OCI-LY3 (cell line): ENCODE results near the gene S1PR4.
"Not testable (repeated sequence)": the region's sequence is repeated elsewhere in the genome, so short reads cannot be mapped to it uniquely, and the experiment has no call there.

Source experiments
- H2AFZ ChIP-seq: fragments of 200-600, 300-600 bp; shearing (Covaris generic); 2 replicates; pipeline ENCODE4 v1.6.0; 2014; ENCODE audit warnings: antibody characterized with exemption, low read depth, low read length
- H3K27ac ChIP-seq: fragments of 200-600, 300-600 bp; sonication (generic); 2 replicates; pipeline ENCODE4 v1.5.1; 2014; ENCODE audit warnings: mild to moderate bottlenecking, low read length, moderate library complexity, mixed read lengths
- H3K27me3 ChIP-seq: fragments of 200-600, 300-600 bp; sonication (generic); 2 replicates; pipeline ENCODE4 v1.6.1; 2014; ENCODE audit warnings: low read depth, low read length, mixed read lengths
- H3K36me3 ChIP-seq: fragments of 200-600, 300-600 bp; sonication (generic); replicated peaks from 2 replicates; pipeline ENCODE3; 2014; ENCODE audit warnings: low read depth, low read length, mixed read lengths
- H3K4me1 ChIP-seq: fragments of 300-600, 200-600 bp; sonication (generic); 2 replicates; pipeline ENCODE4 v1.6.1; 2014; ENCODE audit warnings: low read length, mixed read lengths
- H3K4me2 ChIP-seq: fragments of 200-600, 300-600 bp; sonication (generic); 2 replicates; pipeline ENCODE4 v1.6.1; 2014; ENCODE audit warnings: low read length, mixed read lengths
- H3K4me3 ChIP-seq: fragments of 300-600, 200-600 bp; sonication (generic); 2 replicates; pipeline ENCODE4 v1.5.1; 2014; ENCODE audit warnings: antibody characterized with exemption, mild to moderate bottlenecking, low read length, moderate library complexity
- H3K79me2 ChIP-seq: fragments of 300-600, 200-600 bp; shearing (Covaris generic); 2 replicates; pipeline ENCODE4 v1.6.1; 2014; ENCODE audit warnings: mild to moderate bottlenecking, low read length, mixed read lengths
- H3K9ac ChIP-seq: fragments of 300-600, 200-600 bp; shearing (Covaris generic); 2 replicates; pipeline ENCODE4 v1.6.0; 2014; ENCODE audit warnings: mild to moderate bottlenecking, low read length, moderate library complexity
- H3K9me3 ChIP-seq: fragments of 200-600, 300-600 bp; shearing (Covaris generic); 2 replicates; pipeline ENCODE4 v1.6.1; 2014; ENCODE audit warnings: low read length, mixed read lengths; ENCODE audit not compliant: insufficient read depth
- H4K20me1 ChIP-seq: fragments of 200-600, 300-600 bp; sonication (generic); 2 replicates; pipeline ENCODE4 v1.6.1; 2016; ENCODE audit warnings: low read length, mixed read lengths; ENCODE audit not compliant: insufficient read depth
- EZH2phosphoT487 ChIP-seq: fragments of 200-600 bp; shearing (Covaris generic); IDR thresholded peaks from 2 replicates; pipeline ENCODE4 v1.6.1; 2018; ENCODE audit warnings: antibody characterized with exemption, mixed run types, low read depth
- TF ChIP-seq, protein P1 (sequence below): fragments of 200-600, 300-600 bp; sonication (generic); IDR thresholded peaks from 2 replicates; pipeline ENCODE4 v1.5.1; 2014; ENCODE audit warnings: antibody characterized with exemption, low read length, low read depth

S1PR4 gene

DNA sequence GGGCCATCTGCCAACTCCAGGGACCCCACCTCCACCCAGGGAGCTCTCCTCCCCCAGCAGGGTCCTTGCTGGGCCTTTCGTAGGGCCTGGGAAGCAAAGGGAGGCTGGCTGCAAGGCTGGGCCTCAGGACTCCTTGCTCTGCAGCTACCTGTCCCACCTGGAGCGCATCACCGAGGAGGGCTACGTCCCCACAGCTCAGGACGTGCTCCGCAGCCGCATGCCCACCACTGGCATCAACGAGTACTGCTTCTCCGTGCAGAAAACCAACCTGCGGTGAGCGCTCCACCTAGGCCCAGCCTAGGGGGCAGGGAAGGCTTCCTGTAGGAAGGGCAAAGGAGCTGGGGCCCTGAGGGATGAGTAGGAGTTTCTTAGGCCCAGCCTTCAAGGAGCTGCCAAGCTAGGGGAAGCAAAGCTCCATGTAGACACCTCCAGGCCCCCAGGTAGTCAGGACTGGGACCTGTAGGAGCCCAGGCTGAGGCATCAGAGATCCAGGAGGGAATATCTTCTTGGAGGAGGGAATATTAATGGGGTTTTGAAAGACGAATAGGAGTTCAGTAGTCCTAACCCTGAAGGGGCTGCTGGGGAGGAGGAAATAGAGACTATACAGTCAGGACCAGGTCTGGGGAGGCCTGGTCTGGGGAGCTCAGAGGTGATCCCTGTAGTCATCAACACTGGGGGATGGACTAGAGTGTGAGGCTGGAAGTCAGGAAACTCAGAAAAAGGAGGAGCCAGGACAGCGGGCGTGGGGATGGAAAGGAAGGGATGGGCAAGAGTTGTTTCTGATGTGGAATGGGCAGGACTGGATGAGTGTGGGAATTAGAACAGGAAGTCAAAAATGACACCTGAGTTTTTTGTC lies 26.8 kb upstream of the S1PR4 start:
- H3K4me1 ChIP-seq, result peaks cover 78% of the 10 kb centered on the region
- TF ChIP-seq, protein P1, sequence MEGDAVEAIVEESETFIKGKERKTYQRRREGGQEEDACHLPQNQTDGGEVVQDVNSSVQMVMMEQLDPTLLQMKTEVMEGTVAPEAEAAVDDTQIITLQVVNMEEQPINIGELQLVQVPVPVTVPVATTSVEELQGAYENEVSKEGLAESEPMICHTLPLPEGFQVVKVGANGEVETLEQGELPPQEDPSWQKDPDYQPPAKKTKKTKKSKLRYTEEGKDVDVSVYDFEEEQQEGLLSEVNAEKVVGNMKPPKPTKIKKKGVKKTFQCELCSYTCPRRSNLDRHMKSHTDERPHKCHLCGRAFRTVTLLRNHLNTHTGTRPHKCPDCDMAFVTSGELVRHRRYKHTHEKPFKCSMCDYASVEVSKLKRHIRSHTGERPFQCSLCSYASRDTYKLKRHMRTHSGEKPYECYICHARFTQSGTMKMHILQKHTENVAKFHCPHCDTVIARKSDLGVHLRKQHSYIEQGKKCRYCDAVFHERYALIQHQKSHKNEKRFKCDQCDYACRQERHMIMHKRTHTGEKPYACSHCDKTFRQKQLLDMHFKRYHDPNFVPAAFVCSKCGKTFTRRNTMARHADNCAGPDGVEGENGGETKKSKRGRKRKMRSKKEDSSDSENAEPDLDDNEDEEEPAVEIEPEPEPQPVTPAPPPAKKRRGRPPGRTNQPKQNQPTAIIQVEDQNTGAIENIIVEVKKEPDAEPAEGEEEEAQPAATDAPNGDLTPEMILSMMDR, result no peak
- TF ChIP-seq EZH2phosphoT487, result no peak

DNA sequence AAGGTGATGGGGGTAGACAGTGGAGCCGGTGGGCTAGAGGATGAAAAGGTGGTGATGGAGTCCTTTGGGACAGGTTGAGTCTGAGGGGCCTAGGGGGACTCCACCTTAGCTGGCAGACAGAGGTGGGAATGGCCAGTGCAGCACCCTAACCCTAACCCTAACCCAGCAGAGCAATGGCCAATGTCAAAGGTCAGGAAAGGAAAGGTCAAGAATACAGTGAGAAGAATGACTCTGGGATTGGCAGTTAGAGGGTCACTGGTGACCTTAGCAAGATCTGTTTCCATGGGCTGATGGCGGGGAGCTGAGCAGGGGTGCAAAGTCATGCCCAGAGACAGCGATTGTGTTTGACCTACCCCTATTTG lies 26.2 kb upstream of the S1PR4 start:
- Histone ChIP-seq H3K79me2 (peaks cover 70% of the 10 kb centered on the region), H3K4me2 (peak overlapping the region; percentile 94; the same call in 1 of the 2 replicates), H3K4me3 (peak overlapping the region; percentile 89; the same call in 1 of the 2 replicates), H3K9me3 (no peaks in the 10 kb centered on the region), H3K36me3 (peaks cover 73% of the 10 kb centered on the region), H4K20me1 (peaks cover 6% of the 10 kb centered on the region), H3K27me3 (no peaks in the 10 kb centered on the region), H3K9ac (no peak overlapping the region), H3K27ac (0 out of 2 replicates have a peak overlapping the region, but pooled peaks have one; percentile 14), H2AFZ (no peak overlapping the region), H3K4me1 (peaks cover 72% of the 10 kb centered on the region)
- TF ChIP-seq EZH2phosphoT487, result no peak
- TF ChIP-seq, protein P1, result no peak

More for the DNA sequence above, 26.8 kb upstream of the S1PR4 start:
- Histone ChIP-seq H3K9ac (no peak overlapping the region), H3K4me3 (peak overlapping the region; percentile 89), H3K4me2 (peak overlapping the region; percentile 94), H3K9me3 (no peaks in the 10 kb centered on the region), H3K27me3 (no peaks in the 10 kb centered on the region), H3K36me3 (peaks cover 70% of the 10 kb centered on the region), H3K27ac (peak overlapping the region; percentile 82; the same call in 1 of the 2 replicates), H3K79me2 (peaks cover 70% of the 10 kb centered on the region), H4K20me1 (peaks cover 6% of the 10 kb centered on the region), H2AFZ (no peak overlapping the region)

DNA sequence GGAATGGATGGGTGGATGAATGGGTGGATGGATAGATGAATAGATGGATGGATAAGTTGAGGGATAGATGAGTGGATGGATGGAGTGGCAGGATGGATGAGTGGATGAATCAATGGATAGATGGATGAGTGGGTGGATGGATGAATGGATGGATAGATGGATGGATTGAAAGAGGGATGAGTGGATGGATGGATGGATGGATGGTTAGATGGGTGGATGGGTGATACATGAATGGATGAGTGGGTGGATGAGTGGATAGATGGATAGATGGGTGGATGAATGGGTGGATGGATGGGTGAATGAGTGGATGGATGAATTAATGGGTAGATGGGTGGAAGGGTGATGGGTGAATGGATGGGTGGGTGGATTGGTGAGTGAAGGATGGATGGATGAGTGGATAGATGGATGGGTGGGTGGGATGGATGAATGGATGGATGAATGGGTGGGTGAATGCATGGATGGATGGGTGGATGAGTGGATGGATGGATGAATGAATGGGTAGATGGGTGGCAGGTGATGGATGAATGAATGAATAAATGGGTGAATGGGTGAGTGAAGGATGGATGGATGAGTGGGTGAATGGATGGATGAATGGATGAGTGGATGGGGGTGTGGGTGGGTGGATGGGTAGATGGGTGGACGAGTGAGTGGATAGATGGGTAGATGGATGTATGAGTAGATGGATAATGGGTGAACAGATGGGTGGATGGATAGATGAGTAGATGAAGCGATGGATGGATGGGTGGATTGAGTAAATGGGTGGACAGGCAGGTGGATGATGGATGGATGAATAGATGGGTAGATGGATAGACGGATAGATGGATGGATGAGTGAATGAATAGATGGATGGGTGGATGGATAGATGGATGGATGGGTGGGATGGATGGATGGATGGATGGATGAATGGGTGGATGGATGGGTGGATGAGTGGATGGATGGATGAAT lies 25.0 kb upstream of the S1PR4 start:
- no peak overlapping the region for H3K27ac ChIP-seq
- H3K79me2 ChIP-seq, result peaks cover 70% of the 10 kb centered on the region
- H2AFZ ChIP-seq, result no peak overlapping the region
- H3K4me2 ChIP-seq, result peak overlapping the region; percentile 35
- H3K36me3 ChIP-seq, result peaks cover 84% of the 10 kb centered on the region
- H3K9ac ChIP-seq, result no peak overlapping the region
- no peak for TF ChIP-seq EZH2phosphoT487
- TF ChIP-seq, protein P1, result no peak
- peaks cover 6% of the 10 kb centered on the region for H4K20me1 ChIP-seq
- no peaks in the 10 kb centered on the region for H3K27me3 ChIP-seq
- peaks cover 60% of the 10 kb centered on the region for H3K4me1 ChIP-seq
- H3K9me3 ChIP-seq, result no peaks in the 10 kb centered on the region
- peak overlapping the region; percentile 13; the same call in 1 of the 2 replicates for H3K4me3 ChIP-seq

DNA sequence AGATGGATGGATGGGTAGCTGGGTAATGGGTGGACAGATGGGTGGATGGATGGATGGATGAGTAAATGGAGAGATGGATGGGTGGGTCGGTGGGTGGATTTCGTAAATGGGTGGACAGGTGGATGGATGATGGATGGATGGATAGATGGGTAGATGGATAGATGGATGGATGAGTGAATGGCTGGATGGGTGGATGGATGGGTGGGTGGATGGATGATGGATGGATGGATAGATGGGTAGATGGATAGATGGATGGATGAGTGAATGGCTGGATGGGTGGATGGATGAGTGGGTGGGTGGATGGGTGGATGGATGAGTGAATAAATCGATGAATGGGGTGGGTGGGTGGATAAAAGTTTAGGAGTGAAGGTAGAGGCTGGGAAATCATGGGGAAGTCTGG lies 24.1 kb upstream of the S1PR4 start:
- H3K27ac ChIP-seq, result peak overlapping the region; percentile 68
- peak overlapping the region; percentile 83 for H3K4me2 ChIP-seq
- H3K9ac ChIP-seq, result peak overlapping the region; percentile 34; the same call in 1 of the 2 replicates
- H3K27me3 ChIP-seq, H4K20me1 ChIP-seq, H3K9me3 ChIP-seq, H2AFZ ChIP-seq: not testable (repeated sequence)
- peaks cover 52% of the 10 kb centered on the region for H3K4me1 ChIP-seq
- peaks cover 83% of the 10 kb centered on the region for H3K36me3 ChIP-seq
- peaks cover 61% of the 10 kb centered on the region for H3K79me2 ChIP-seq
- H3K4me3 ChIP-seq, result peak overlapping the region; percentile 63
